ENCODE data around the gene SEMA3D.

DNA sequence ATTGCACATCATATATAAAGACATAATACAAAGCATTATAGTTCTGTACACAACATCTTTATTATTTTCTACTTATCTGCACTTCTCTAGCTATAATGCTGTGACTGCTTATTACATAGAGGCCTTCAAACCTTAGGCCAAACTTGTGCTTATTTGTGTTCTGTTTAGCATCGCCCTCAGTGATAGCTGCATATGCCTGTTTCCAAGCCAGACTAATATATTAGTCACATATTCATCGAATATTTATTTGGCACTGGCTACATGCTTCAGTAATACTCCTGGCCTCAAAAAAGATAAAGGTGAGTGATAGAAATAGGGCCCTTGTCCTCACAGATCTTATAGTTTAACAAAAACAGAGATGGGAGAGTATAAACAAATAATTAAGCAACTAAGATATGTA, 30.2 kb upstream of the SEMA3D start:
- no peak for TF ChIP-seq ZNF331 (CRISPR knock-in tag; IDR thresholded peaks at IDR 0.05; ENCODE audit: low read depth)
- TF ChIP-seq, protein P1, sequence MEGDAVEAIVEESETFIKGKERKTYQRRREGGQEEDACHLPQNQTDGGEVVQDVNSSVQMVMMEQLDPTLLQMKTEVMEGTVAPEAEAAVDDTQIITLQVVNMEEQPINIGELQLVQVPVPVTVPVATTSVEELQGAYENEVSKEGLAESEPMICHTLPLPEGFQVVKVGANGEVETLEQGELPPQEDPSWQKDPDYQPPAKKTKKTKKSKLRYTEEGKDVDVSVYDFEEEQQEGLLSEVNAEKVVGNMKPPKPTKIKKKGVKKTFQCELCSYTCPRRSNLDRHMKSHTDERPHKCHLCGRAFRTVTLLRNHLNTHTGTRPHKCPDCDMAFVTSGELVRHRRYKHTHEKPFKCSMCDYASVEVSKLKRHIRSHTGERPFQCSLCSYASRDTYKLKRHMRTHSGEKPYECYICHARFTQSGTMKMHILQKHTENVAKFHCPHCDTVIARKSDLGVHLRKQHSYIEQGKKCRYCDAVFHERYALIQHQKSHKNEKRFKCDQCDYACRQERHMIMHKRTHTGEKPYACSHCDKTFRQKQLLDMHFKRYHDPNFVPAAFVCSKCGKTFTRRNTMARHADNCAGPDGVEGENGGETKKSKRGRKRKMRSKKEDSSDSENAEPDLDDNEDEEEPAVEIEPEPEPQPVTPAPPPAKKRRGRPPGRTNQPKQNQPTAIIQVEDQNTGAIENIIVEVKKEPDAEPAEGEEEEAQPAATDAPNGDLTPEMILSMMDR (conservative IDR thresholded peaks at IDR 0.05; ENCODE audit: low read depth in 2 of 2): no peak

All from GM23338 (cell line).